ENCODE data around the gene GLDC. TPM values are rescaled to one million over a fixed set of nuclear protein-coding genes. Genes with fewer than 3 reads are reported as not detected.
"Not testable (repeated sequence)": the region's sequence is repeated elsewhere in the genome, so short reads cannot be mapped to it uniquely, and the experiment has no call there.

GLDC gene
- total RNA-seq, 1 donor from 2014 or later = 35.6 TPM

DNA sequence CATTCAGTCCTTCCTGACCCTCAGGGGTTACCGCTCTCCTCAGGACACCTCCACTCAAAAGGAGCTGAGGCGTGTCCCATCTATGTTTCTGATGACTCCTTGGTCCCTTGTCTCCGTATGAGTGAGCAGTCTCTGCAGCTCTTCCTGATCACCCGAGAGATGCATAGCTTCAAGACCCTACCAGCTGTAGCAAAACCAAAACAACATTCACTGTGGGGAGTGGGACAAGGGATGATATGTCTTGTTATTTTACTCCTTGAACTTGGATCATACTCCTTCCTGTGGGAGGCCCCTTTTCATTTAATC, 14.4 kb downstream of the GLDC start:
- no peak for ATAC-seq
- intact Hi-C loops (cut with DNase I) = no loop called here

GRCh38 chr9:6630502-6631206, 14.9 kb downstream of the GLDC start:
- DNase-seq (ENCODE audit: low spot score) (no peak), ATAC-seq (peak; percentile 13)
- intact Hi-C loops (cut with DNase I) = no loop called here

More for the DNA sequence above, 14.4 kb downstream of the GLDC start:
- DNase-seq (ENCODE audit: low spot score) = no peak

- no peak for ATAC-seq
- no peak for DNase-seq (ENCODE audit: low spot score)
- intact Hi-C loops (cut with DNase I) = no loop called here
Observed at GRCh38 chr9:6628704-6629103, 16.8 kb downstream of the GLDC start.

DNA sequence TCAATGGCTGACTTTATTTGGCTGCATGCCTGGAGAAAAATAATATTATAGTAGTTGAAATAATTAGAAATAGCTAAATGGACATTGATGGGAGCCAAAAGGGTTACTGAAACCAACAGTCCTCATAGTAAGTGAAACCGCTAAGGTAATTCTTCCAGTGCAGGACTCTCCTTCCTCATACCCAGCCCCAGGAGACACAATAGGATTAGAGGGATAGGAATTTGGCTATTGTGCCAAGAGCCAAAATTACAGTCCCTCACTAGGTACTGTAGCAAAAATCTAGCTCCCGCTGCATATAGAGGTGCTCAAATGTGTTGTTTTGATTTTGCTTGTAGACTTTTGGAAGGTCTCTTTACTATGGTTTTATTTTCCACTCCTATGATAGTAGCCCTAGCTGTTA, 20.2 kb downstream of the GLDC start:
- DNase-seq (ENCODE audit: low spot score) (no peak), ATAC-seq (no peak)
- intact Hi-C loops (cut with DNase I) = no loop called here

DNA sequence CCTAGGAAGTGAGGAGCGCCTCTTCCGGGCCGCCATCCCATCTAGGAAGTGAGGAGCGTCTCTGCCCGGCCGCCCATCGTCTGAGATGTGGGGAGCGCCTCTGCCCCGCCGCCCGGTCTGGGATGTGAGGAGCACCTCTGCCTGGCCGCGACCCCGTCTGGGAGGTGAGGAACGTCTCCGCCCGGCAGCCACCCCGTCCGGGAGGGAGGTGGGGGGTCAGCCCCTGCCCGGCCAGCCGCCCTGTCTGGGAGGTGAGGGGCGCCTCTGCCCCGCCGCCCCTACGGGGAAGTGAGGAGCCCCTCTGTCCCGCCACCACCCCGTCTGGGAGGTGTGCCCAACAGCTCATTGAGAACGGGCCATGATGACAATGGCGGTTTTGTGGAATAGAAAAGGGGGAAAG, 22.7 kb downstream of the GLDC start:
- ATAC-seq; intact Hi-C loops (cut with DNase I); DNase-seq (ENCODE audit: low spot score): not testable (repeated sequence)

DNA sequence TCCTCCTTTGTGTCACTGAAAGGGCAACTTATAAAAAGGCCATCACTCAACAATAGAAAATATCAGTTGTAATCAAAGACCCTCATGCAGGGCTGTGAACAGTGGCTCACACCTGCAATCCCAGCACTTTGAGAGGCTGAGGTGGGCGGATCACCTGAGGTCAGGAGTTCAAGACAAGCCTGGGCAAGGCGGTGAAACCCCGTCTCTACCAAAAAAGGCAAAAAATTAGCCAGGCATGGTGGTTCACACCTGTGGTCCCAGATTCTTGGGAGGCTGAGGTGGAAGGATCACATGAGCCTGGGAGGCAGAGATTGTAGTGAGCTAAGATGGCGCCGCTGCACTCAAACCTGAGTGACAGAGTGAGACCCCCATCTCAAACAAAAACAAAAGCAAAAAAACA, 24.7 kb downstream of the GLDC start:
- ATAC-seq (no peak), DNase-seq (ENCODE audit: low spot score) (no peak)
- intact Hi-C loops (cut with DNase I) = no loop called here

GRCh38 chr9:6620353-6620752, 25.2 kb downstream of the GLDC start:
- ATAC-seq (no peak), DNase-seq (ENCODE audit: low spot score) (no peak)
- intact Hi-C loops (cut with DNase I) = no loop called here

GRCh38 chr9:6619909-6620308, 25.6 kb downstream of the GLDC start:
- ATAC-seq (no peak), DNase-seq (ENCODE audit: low spot score) (no peak)
- intact Hi-C loops (cut with DNase I) = no loop called here

- no peak for DNase-seq (ENCODE audit: low spot score)
- no peak for ATAC-seq
- intact Hi-C loops (cut with DNase I) = no loop called here
Observed at GRCh38 chr9:6616951-6617602, 28.5 kb downstream of the GLDC start.

GRCh38 chr9:6614489-6614888, 31.0 kb downstream of the GLDC start:
- intact Hi-C loops (cut with DNase I) = no loop called here

GRCh38 chr9:6611865-6612264, 33.7 kb downstream of the GLDC start:
- intact Hi-C loops (cut with DNase I) = no loop called here
- ATAC-seq = no peak
- DNase-seq (ENCODE audit: low spot score) = no peak

More at GRCh38 chr9:6614489-6614888, 31.0 kb downstream of the GLDC start:
- no peak for ATAC-seq
- DNase-seq (ENCODE audit: low spot score) = no peak

- intact Hi-C loops (cut with DNase I) = no loop called here
- ATAC-seq (no peak), DNase-seq (ENCODE audit: low spot score) (no peak)
Observed at GRCh38 chr9:6610073-6610472, 35.5 kb downstream of the GLDC start.

GRCh38 chr9:6609497-6610016, 36.0 kb downstream of the GLDC start:
- no peak for DNase-seq (ENCODE audit: low spot score)
- intact Hi-C loops (cut with DNase I) = no loop called here
- ATAC-seq = peak; percentile 18

- ATAC-seq (no peak), DNase-seq (ENCODE audit: low spot score) (no peak)
- intact Hi-C loops (cut with DNase I) = no loop called here
Observed at GRCh38 chr9:6605202-6605601, 40.3 kb downstream of the GLDC start.

GRCh38 chr9:6600426-6600825, 45.1 kb downstream of the GLDC start:
- DNase-seq (ENCODE audit: low spot score) (no peak), ATAC-seq (no peak)
- intact Hi-C loops (cut with DNase I) = no loop called here

DNA sequence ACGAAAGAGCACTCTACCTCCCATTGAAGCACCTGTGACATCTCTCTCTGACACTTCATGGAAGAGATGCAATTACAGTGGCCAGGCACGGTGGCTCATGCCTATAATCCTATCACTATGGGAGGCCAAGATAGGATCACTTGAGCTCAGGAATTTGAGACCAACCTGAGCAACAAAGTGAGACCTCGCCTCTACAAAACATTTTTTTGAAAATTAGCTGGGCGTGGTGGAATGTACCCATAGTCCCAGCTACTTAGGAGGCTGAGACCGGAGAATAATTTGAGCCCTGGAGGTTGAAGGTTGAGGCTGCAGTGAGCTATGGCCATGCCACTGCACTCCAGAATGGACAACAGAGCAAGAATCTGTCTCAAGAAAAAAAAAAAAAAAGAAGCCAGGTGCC, 45.5 kb downstream of the GLDC start:
- DNase-seq (ENCODE audit: low spot score) = no peak
- no peak for ATAC-seq
- intact Hi-C loops (cut with DNase I) = no loop called here

DNA sequence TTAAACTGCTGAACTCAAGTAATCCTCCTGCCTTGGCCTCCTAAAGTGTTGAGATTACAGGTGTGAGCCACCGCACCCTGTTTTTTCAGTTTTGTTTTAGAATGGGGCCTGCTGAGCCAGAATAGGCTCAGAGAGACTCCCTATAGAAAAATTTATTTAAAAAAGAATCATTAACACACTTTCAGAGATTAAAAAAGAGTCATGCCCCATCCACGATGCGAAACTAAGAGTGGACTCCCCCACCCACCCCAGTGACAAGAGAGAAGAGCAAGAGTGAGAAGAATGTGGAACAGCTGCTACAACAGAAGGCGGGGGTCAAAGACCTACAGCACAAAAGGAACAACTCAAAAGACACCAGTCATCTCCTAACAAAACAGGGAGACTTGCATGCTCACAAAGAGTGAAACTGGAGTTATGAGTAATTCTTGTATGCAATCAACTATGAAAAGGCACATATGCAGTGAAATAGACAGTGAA, 47.2 kb downstream of the GLDC start:
- ATAC-seq (no peak), DNase-seq (ENCODE audit: low spot score) (no peak)
- intact Hi-C loops (cut with DNase I) = no loop called here

DNA sequence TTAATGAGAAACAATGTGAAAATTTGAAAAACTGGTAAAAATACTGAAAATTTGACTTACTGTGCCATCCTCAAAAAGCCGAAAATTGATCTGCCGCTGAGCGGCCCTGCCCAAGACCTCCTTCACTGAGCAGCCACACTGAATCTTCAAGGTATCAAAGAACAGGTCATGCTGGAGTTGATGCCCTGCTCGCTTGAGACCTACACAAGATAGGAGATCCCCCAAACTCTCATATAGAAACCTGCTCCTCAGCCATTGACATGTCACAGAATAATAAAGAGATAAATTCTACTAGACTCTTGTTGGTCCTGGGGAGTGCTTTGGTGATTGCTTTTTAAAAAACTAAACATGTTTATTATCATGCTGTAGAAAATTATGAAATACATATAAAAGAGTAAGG, 52.7 kb downstream of the GLDC start:
- no peak for ATAC-seq
- intact Hi-C loops (cut with DNase I) = no loop called here
- no peak for DNase-seq (ENCODE audit: low spot score)

DNA sequence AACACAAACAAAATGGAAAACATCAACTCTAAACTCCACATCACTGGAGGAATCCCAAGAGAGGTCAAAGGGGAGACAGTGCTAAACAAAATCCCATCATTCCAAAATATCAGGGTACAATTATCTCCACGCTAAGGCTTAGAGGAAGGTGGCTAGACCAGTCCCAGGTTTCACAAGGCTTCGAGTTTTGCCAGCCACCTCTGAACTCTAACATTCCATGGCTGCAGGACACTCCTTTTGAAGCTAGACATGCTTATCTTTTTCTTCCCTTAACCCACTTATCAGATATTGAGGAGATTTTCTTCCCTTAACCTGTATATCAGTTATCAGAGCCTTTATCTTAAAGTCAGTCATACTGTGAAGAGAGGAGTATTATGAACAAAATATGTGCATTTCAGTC, 53.3 kb downstream of the GLDC start:
- DNase-seq (ENCODE audit: low spot score) (no peak), ATAC-seq (no peak)
- intact Hi-C loops (cut with DNase I) = no loop called here

DNA sequence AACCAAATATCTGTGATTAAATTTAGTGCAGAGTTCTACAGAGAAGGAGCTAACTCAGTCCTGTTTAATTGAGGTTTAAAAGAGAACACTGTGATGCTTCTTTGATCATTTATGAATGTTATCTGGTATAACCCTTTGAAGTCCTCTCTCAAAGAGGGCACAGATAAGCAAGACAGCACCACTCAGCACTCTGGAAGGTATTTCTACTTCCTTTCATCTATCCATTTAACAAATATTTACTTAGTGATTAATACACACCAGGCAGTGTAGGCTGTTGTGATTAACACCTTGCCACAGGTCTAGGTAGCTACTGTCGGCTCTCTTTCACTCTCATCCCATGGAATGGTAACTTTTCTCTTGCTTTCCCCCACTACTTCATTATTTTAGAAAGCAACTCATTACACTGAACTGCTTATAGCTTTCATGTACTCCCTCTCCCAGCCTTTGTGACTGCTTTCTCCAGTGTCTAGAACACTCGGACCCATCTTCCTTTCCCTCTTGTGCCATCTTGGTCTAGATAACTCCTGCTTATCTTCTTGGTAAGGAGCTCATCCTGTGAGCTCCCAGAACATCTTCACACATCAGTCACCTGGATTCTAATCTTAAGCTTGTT, 54.7 kb downstream of the GLDC start:
- no peak for DNase-seq (ENCODE audit: low spot score)
- no peak for ATAC-seq
- intact Hi-C loops (cut with DNase I) = no loop called here

Measured in sciatic nerve (tissue), 2 donors.